ENCODE measurements around the gene C19orf44. TPM values are rescaled to one million over a fixed set of nuclear protein-coding genes. Genes with fewer than 3 reads are reported as not detected.

Gene C19orf44
- total RNA-seq, 1 experiment from 2014 or later = 2.5 TPM

DNA sequence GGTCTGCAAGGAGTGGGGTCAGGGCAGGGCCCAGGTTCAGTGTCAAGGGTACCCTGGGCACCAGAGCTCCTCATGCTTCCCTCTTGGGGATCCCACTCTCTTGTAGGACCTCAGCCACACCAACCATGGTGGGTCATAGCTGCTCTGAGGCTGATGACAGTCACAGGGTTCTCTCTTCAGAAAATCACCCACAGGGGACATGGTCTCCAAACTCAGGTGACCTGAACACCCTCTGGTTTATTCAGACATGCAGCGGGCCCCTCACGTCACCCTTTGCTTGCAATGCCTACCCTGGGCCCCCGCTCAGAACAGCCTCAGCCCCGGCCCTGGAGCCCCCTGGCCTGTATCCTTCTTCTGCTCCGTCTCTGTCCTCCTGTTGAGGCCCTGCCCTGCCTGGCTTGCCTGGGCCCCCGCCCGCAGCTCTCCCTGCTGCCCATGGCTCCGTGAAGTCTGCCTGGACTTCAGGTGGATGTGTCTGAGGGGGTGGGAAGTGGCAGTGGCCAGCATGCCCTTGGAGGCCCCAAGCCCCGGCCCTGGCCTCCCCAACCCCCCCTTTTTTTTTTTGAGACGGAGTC lies 25.6 kb downstream of the C19orf44 start:
- H3K27me3 ChIP-seq (ENCODE audit: low read length) = no peaks in the 10 kb centered on the region
- H3K4me3 ChIP-seq (ENCODE audit: low read length) = no peak overlapping the region
- TF ChIP-seq CTCF (conservative IDR thresholded peaks at IDR 0.05; ENCODE audit: low read depth, low read length) (no peak), EZH2 (IDR thresholded peaks at IDR 0.05; ENCODE audit: low read length, unreplicated experiment) (no peak), EZH2phosphoT487 (IDR thresholded peaks at IDR 0.05; ENCODE audit: borderline replicate concordance, low read length) (no peak)
- H3K9me3 ChIP-seq (ENCODE audit: low read length) = no peaks in the 10 kb centered on the region
- H4K20me1 ChIP-seq (ENCODE audit: low read length) = peaks cover 8% of the 10 kb centered on the region; the same call in 1 of the 2 replicates
- no peaks in the 10 kb centered on the region for H3K9me2 ChIP-seq (replicated peaks; ENCODE audit: low read length)
- intact Hi-C loops (cut with micrococcal nuclease) = no loop called here
- H3K4me1 ChIP-seq (ENCODE audit: insufficient read depth, low read length) = no peaks in the 10 kb centered on the region
- no peak overlapping the region for H3K4me2 ChIP-seq (ENCODE audit: low read length)
- no peaks in the 10 kb centered on the region for H3K79me2 ChIP-seq (ENCODE audit: low read length)
- no peak overlapping the region for H2AFZ ChIP-seq (ENCODE audit: low read length)
- H3K36me3 ChIP-seq (ENCODE audit: low read depth, low read length) = peaks cover 69% of the 10 kb centered on the region
- H3K9ac ChIP-seq (ENCODE audit: low read length) = no peak overlapping the region
- ATAC-seq (no peak), DNase-seq (no peak)
- ChIA-PET POLR2A (ENCODE audit: unreplicated experiment) (interaction anchor here (0.7 kb wide), 1 partner anchor 59 kb away, joined by 7 read pairs; no protein-coding TSS in a partner anchor), CTCF (no interaction called here)
- peaks cover 4% of the 10 kb centered on the region for H3F3A ChIP-seq (ENCODE audit: low read length, unreplicated experiment)
- BruUV-seq (replicated peaks) = no TSS peak
- H3K27ac ChIP-seq (ENCODE audit: low read length) = no peak overlapping the region

DNA sequence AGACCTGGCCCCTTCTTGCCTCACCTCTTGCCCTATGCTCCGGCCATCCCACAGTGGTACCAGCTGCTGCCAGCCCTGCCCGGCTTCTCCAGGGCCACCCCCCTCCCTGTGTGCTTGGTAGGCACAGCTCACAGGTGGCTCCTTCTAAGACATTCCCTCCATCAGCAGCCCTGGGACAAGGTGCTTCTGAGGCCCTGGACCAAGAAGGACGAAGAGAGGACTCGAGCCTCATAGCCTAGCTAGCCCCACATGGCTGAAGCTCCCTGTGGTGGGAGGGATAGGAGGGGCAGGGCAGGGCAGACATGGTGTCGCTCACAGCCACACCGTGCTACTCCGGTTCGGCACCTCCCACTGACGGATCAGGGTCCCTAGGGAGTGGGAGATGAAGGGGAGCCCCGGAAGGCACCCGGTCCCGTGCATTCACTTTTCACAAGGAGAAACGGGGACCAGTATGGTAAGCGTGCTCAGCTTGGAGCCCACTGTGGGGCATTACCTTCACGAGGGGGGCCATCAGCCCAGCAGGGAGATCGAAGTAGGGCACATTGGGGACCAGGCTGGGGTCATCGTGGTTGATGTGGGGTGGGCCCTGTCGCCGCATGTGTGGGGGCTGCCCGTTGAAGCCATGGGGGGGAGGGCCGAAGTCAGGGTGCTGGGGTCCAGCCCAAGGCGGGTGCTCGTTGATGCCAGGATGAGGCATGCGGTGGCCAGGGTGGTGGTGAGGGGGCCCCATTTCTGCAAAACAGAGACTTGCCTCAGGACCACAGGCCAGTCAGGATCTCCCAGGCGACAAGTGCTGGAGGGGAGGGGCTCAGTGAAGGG lies 26.6 kb downstream of the C19orf44 start:
- Histone ChIP-seq H3K27me3 (ENCODE audit: low read length) (no peaks in the 10 kb centered on the region), H3K9me3 (ENCODE audit: low read length) (no peaks in the 10 kb centered on the region), H3K27ac (ENCODE audit: low read length) (no peak overlapping the region), H3K4me3 (ENCODE audit: low read length) (no peak overlapping the region), H3K9ac (ENCODE audit: low read length) (no peak overlapping the region), H3K4me2 (ENCODE audit: low read length) (no peak overlapping the region), H3K36me3 (ENCODE audit: low read depth, low read length) (peaks cover 75% of the 10 kb centered on the region), H4K20me1 (ENCODE audit: low read length) (peaks cover 14% of the 10 kb centered on the region; the same call in 1 of the 2 replicates), H3F3A (ENCODE audit: low read length, unreplicated experiment) (peaks cover 2% of the 10 kb centered on the region), H2AFZ (ENCODE audit: low read length) (no peak overlapping the region), H3K79me2 (ENCODE audit: low read length) (no peaks in the 10 kb centered on the region), H3K9me2 (replicated peaks; ENCODE audit: low read length) (no peaks in the 10 kb centered on the region), H3K4me1 (ENCODE audit: insufficient read depth, low read length) (peaks cover 2% of the 10 kb centered on the region; the same call in 1 of the 2 replicates)
- POLR2A ChIA-PET (ENCODE audit: unreplicated experiment) = no interaction called here
- CTCF ChIA-PET = no interaction called here
- no peak for DNase-seq
- TF ChIP-seq EZH2 (IDR thresholded peaks at IDR 0.05; ENCODE audit: low read length, unreplicated experiment) (no peak), EZH2phosphoT487 (IDR thresholded peaks at IDR 0.05; ENCODE audit: borderline replicate concordance, low read length) (no peak), CTCF (conservative IDR thresholded peaks at IDR 0.05; ENCODE audit: low read depth, low read length) (no peak)
- no TSS peak for BruUV-seq (replicated peaks)
- intact Hi-C loops (cut with micrococcal nuclease) = no loop called here
- no peak for ATAC-seq

All from PC-3 (cell line).